Mammary epithelial cell (primary cell): ENCODE measurements around the gene TPST1.

Experiments used
- EZH2 ChIP-seq: IDR thresholded peaks from 2 replicates; pipeline ENCODE4 v1.6.1; 2012; ENCODE audit warnings: low read length, inconsistent platforms, borderline replicate concordance
- TF ChIP-seq, protein P1 (sequence below), 2 donors: IDR thresholded peaks in 1 of 2; conservative IDR thresholded peaks in 1 of 2; 2 replicates each; pipeline ENCODE4 v1.5.1; 2011 to 2012; ENCODE audit warnings: inconsistent platforms in 2 of 2, low read length in 2 of 2, mild to moderate bottlenecking in 2 of 2, control low read depth in 1 of 2, low read depth in 1 of 2; ENCODE audit not compliant: insufficient read depth in 1 of 2; ENCODE audit errors: extremely low read depth in 1 of 2

- TF ChIP-seq, protein P1, sequence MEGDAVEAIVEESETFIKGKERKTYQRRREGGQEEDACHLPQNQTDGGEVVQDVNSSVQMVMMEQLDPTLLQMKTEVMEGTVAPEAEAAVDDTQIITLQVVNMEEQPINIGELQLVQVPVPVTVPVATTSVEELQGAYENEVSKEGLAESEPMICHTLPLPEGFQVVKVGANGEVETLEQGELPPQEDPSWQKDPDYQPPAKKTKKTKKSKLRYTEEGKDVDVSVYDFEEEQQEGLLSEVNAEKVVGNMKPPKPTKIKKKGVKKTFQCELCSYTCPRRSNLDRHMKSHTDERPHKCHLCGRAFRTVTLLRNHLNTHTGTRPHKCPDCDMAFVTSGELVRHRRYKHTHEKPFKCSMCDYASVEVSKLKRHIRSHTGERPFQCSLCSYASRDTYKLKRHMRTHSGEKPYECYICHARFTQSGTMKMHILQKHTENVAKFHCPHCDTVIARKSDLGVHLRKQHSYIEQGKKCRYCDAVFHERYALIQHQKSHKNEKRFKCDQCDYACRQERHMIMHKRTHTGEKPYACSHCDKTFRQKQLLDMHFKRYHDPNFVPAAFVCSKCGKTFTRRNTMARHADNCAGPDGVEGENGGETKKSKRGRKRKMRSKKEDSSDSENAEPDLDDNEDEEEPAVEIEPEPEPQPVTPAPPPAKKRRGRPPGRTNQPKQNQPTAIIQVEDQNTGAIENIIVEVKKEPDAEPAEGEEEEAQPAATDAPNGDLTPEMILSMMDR (conservative IDR thresholded peaks at IDR 0.05 in 1 of 2, IDR thresholded peaks at IDR 0.05 in 1 of 2; ENCODE audit: extremely low read depth in 1 of 2, insufficient read depth in 1 of 2, low read depth in 1 of 2, low read length in 2 of 2) = no peak
- no peak for TF ChIP-seq EZH2
These were observed 17.2 kb upstream of the TPST1 start for GRCh38 chr7:66187905-66188304.
